A673 (cell line): ENCODE data around the gene TOM1L2. TPM values are rescaled to one million over a fixed set of nuclear protein-coding genes. Genes with fewer than 3 reads are reported as not detected.

Source experiments
- BruUV-seq: library from RNA; stranded (reverse); fragments of 400-500 nt; replicated peaks from 2 replicates; lab custom pipeline; 2021; lab: Mats Ljungman, UMichigan
- CTCF ChIA-PET: fragments of 300-600 bp; sonication (Branson Sonifier 250); formaldehyde crosslinking; loops from one replicate; lab custom pipeline; 2022; ENCODE audit warnings: antibody characterized with exemption; lab: Charles Lee
- POLR2A ChIA-PET: fragments of 300-600 bp; sonication (Branson Sonifier 250); formaldehyde crosslinking; loops from one replicate; lab custom pipeline; 2022; ENCODE audit warnings: antibody characterized with exemption; ENCODE audit not compliant: low non-redundant PET; lab: Charles Lee
- DNase-seq: peaks from one replicate; pipeline ENCODE4 v3.0.0-alpha.2; 2015; ENCODE audit warnings: low spot score
- H3K27ac ChIP-seq: fragments of 200-600 bp; sonication (generic); 2 replicates; pipeline ENCODE4 v1.5.1; 2016; ENCODE audit warnings: mixed run types, low read depth, mild to moderate bottlenecking, mixed read lengths, antibody characterized with exemption, low read length; ENCODE audit not compliant: poor library complexity, severe bottlenecking
- H3K27me3 ChIP-seq: fragments of 200-600 bp; sonication (generic); replicated peaks from 2 replicates; pipeline ENCODE4 v1.6.1; 2017; ENCODE audit warnings: mixed run types, low read depth, mild to moderate bottlenecking, mixed read lengths, antibody characterized with exemption, low read length; ENCODE audit not compliant: insufficient read depth, poor library complexity
- H3K36me3 ChIP-seq: fragments of 200-600 bp; sonication (generic); 2 replicates; pipeline ENCODE4 v1.6.1; 2016; ENCODE audit warnings: mixed run types, mild to moderate bottlenecking, mixed read lengths, antibody characterized with exemption, low read length; ENCODE audit not compliant: insufficient read depth, poor library complexity, severe bottlenecking
- H3K4me1 ChIP-seq: fragments of 200-600 bp; sonication (generic); 2 replicates; pipeline ENCODE4 v1.6.1; 2017; ENCODE audit warnings: mixed run types, mild to moderate bottlenecking, mixed read lengths, antibody characterized with exemption, low read length; ENCODE audit not compliant: insufficient read depth, poor library complexity, severe bottlenecking
- H3K4me3 ChIP-seq: fragments of 200-600 bp; sonication (generic); 2 replicates; pipeline ENCODE4 v1.5.1; 2016; ENCODE audit warnings: low read depth, mixed run types, mild to moderate bottlenecking, mixed read lengths, low read length; ENCODE audit not compliant: poor library complexity, severe bottlenecking
- H3K9me3 ChIP-seq: fragments of 200-600 bp; sonication (generic); 2 replicates; pipeline ENCODE4 v1.6.1; 2016; ENCODE audit warnings: mixed run types, low read depth, mild to moderate bottlenecking, mixed read lengths, antibody characterized with exemption, low read length; ENCODE audit not compliant: poor library complexity, severe bottlenecking
- EZH2 ChIP-seq: fragments of 200-600 bp; sonication (generic); IDR thresholded peaks from 2 replicates; pipeline ENCODE4 v1.6.1; 2017; ENCODE audit warnings: borderline replicate concordance, low read depth, mild to moderate bottlenecking, mixed read lengths, antibody characterized with exemption, low read length; ENCODE audit not compliant: poor library complexity, severe bottlenecking
- intact Hi-C: fragments of 100-400 bp; cut with micrococcal nuclease; formaldehyde crosslinking; loops from one replicate; pipeline ENCODE4 v1.10.0; 2022; ENCODE audit not compliant: unreplicated experiment
- total RNA-seq: library from RNA; stranded (reverse); gene quantifications from 2 replicates; pipeline ENCODE4 v1.2.3, GENCODE V29; 2021
- TF ChIP-seq, protein P1 (sequence below): fragments of 300-800, 200-600 bp; sonication (generic); conservative IDR thresholded peaks from 2 replicates; pipeline ENCODE4 v1.5.1; 2017; ENCODE audit warnings: low read depth, mild to moderate bottlenecking, antibody characterized with exemption, low read length, moderate library complexity, mixed read lengths

TOM1L2 gene
- total RNA-seq, 1 experiment from 2014 or later = 10.0 TPM

DNA sequence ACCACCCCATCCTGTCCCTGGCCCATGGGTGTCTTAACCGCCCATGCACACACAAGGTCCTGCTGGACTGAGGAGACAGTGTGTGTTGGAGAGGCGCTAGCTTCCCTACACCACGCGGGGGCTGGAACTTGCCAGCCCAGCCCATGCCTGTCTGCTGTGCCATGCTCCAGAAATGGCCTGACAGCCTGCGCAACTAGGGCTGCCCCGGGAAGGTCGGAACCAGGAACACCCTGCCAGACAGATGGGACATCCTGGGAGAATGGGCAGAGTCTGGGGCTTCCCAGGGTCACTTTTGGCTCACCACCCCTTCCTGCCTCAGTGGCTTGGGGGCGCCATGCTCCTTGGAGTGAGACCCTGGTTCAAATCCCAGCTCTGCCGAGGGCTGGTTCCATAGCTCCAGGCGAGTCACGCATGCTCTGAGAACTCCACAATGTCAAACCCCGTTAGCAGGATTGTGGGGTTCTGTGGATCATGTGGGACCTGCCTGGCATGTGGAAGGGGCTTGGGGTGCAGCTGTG lies 171.6 kb downstream of the TOM1L2 start:
- ChIA-PET POLR2A (no interaction called here), CTCF (interaction anchor here (1.2 kb wide), 1 partner anchor 12 kb away, joined by 5 read pairs; no protein-coding TSS in a partner anchor)
- intact Hi-C loops = no loop called here
- BruUV-seq = no TSS peak
- no peaks in the 10 kb centered on the region for H3K27me3 ChIP-seq
- no peak for TF ChIP-seq EZH2
- TF ChIP-seq, protein P1, sequence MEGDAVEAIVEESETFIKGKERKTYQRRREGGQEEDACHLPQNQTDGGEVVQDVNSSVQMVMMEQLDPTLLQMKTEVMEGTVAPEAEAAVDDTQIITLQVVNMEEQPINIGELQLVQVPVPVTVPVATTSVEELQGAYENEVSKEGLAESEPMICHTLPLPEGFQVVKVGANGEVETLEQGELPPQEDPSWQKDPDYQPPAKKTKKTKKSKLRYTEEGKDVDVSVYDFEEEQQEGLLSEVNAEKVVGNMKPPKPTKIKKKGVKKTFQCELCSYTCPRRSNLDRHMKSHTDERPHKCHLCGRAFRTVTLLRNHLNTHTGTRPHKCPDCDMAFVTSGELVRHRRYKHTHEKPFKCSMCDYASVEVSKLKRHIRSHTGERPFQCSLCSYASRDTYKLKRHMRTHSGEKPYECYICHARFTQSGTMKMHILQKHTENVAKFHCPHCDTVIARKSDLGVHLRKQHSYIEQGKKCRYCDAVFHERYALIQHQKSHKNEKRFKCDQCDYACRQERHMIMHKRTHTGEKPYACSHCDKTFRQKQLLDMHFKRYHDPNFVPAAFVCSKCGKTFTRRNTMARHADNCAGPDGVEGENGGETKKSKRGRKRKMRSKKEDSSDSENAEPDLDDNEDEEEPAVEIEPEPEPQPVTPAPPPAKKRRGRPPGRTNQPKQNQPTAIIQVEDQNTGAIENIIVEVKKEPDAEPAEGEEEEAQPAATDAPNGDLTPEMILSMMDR = no peak
- no peaks in the 10 kb centered on the region for H3K9me3 ChIP-seq
- no peak overlapping the region for H3K4me3 ChIP-seq
- peak overlapping the region; percentile 30 for H3K27ac ChIP-seq
- H3K36me3 ChIP-seq = peaks cover 36% of the 10 kb centered on the region
- no peaks in the 10 kb centered on the region for H3K4me1 ChIP-seq
- no peak for DNase-seq

DNA sequence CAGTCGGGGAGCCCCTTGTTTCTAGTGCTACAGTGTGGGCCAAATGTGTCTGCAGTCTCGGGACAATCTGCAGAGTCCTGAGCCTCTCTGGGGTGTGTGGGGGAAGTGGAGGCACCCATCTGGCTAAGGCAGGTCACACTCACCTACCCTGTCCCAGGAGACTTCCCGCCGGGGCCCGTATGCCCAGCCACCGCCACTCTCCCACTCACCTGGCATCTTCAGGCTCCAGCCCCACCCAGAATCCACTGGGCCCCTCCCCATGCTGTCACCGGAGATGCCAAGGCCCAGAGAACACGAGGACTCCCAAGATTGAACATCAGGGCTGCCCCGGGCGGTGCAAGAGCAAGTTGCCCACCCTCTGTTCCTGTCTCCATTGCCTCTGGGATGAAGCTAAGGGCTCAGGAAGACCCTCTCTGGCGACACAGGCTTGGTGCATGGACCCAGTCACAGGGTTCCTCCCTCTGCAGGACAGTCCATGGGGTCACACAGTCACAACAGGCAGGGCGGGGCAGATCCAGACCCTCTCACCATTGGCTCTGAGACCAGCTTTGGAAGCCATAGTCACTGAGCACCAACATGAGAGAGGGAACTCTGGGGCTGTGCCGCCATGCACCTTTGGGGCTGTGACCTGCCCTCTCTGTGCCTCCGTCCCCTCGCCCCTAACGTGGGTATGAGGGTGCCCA lies 173.5 kb downstream of the TOM1L2 start:
- H3K4me3 ChIP-seq = no peak overlapping the region
- H3K27me3 ChIP-seq = no peaks in the 10 kb centered on the region
- BruUV-seq = no TSS peak
- ChIA-PET POLR2A (no interaction called here), CTCF (no interaction called here)
- TF ChIP-seq, protein P1 = no peak
- TF ChIP-seq EZH2 = no peak
- no peaks in the 10 kb centered on the region for H3K9me3 ChIP-seq
- H3K4me1 ChIP-seq = no peaks in the 10 kb centered on the region
- peaks cover 44% of the 10 kb centered on the region for H3K36me3 ChIP-seq
- H3K27ac ChIP-seq = no peak overlapping the region
- intact Hi-C loops = no loop called here
- no peak for DNase-seq

DNA sequence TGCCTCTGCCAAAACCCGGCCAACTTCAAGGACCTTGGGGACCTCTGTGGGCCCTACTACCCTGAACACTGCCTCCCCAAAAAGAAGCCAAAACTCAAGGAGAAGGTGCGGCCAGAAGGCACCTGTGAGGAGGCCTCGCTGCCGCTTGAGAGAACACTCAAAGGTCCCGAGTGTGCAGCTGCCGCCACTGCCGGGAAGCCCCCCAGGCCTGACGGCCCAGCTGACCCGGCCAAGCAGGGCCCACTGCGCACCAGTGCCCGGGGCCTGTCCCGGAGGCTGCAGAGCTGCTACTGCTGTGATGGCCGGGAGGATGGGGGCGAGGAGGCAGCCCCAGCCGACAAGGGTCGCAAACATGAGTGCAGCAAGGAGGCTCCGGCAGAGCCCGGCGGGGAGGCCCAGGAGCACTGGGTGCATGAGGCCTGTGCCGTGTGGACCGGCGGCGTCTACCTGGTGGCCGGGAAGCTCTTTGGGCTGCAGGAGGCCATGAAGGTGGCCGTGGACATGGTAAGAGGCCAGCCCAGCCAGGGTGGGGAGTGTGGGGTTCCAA lies 174.1 kb downstream of the TOM1L2 start:
- no peak for TF ChIP-seq EZH2
- TF ChIP-seq, protein P1 = no peak
- Histone ChIP-seq H3K4me1 (peaks cover 5% of the 10 kb centered on the region), H3K36me3 (peaks cover 46% of the 10 kb centered on the region), H3K27me3 (no peaks in the 10 kb centered on the region), H3K4me3 (no peak overlapping the region), H3K27ac (no peak overlapping the region), H3K9me3 (no peaks in the 10 kb centered on the region)
- no TSS peak for BruUV-seq
- DNase-seq = no peak
- ChIA-PET POLR2A (no interaction called here), CTCF (no interaction called here)
- intact Hi-C loops = no loop called here
